Esophagus squamous epithelium (tissue), 5 donors: Measurements from ENCODE around the gene EXOC8. TPM values are rescaled to one million over a fixed set of nuclear protein-coding genes. Genes with fewer than 3 reads are reported as not detected.

Experiments used
- DNase-seq: peaks from one replicate; lab custom pipeline; 2025; lab: John Stamatoyannopoulos, UW
- H3K27ac ChIP-seq, 4 donors: fragments of 200-600 bp; sonication (generic); one replicate each; pipeline ENCODE4 v1.5.1; 2016 to 2019; ENCODE audit warnings: mild to moderate bottlenecking in 1 of 4
- H3K27me3 ChIP-seq, 4 donors: fragments of 200-600 bp; sonication (generic); 1 replicate in 3 of 4; 2 replicates in 1 of 4; pipeline versions ENCODE4 v1.5.1 to v1.6.0; 2017 to 2021; ENCODE audit warnings: antibody characterized with exemption in 1 of 4
- H3K36me3 ChIP-seq, 3 donors: fragments of 200-600 bp; sonication (generic); one replicate each; pipeline ENCODE4 v1.5.1; 2016 to 2019
- H3K4me1 ChIP-seq, 3 donors: fragments of 200-600 bp; sonication (generic); one replicate each; pipeline ENCODE4 v1.5.1; 2017 to 2019
- H3K4me3 ChIP-seq, 4 donors: fragments of 200-600 bp; sonication (generic); 1 replicate in 3 of 4; 2 replicates in 1 of 4; pipeline ENCODE4 v1.5.1; 2016 to 2019; ENCODE audit warnings: mild to moderate bottlenecking in 2 of 4, moderate library complexity in 1 of 4
- H3K9me3 ChIP-seq, 3 donors: fragments of 200-600 bp; sonication (generic); one replicate each; pipeline ENCODE4 v1.5.1; 2016 to 2019
- POLR2A ChIP-seq, 4 donors: fragments of 450-650 bp; IDR thresholded peaks; one replicate each; pipeline ENCODE4 v1.6.1; 2017; ENCODE audit warnings: antibody characterized with exemption in 4 of 4, mild to moderate bottlenecking in 4 of 4, moderate library complexity in 3 of 4
- WGBS, 2 donors: methylation state at CpG; one replicate each; pipeline ENCODE4 v1.1.5; 2018; 5-methylcytosine and 5-hydroxymethylcytosine counted together
- intact Hi-C: fragments of 100-400 bp; cut with DNase I; formaldehyde crosslinking; loops from one replicate; pipeline ENCODE4 v1.15.0; 2022
- total RNA-seq, 4 donors: library from RNA; depleted of rRNA; stranded (reverse); fragments of >200 nt; gene quantifications; one replicate each; pipeline ENCODE4 v1.1.0, GENCODE V29; 2016
- TF ChIP-seq, protein P1 (sequence below), 6 experiments: fragments of 450-650 bp in 4 of 6; fragments of 200-600 bp in 2 of 6; sonication (generic) in 2 of 6; IDR thresholded peaks; one replicate each; pipeline ENCODE4 v1.5.1; 2016 to 2019; ENCODE audit warnings: antibody characterized with exemption in 6 of 6, mild to moderate bottlenecking in 4 of 6, moderate library complexity in 4 of 6
- donor health status: DM: yes; HTN: yes; CAD: no.

EXOC8 gene
- total RNA-seq, 4 donors from 2014 or later = 10.6 to 12.8 (median 11.7) TPM

DNA sequence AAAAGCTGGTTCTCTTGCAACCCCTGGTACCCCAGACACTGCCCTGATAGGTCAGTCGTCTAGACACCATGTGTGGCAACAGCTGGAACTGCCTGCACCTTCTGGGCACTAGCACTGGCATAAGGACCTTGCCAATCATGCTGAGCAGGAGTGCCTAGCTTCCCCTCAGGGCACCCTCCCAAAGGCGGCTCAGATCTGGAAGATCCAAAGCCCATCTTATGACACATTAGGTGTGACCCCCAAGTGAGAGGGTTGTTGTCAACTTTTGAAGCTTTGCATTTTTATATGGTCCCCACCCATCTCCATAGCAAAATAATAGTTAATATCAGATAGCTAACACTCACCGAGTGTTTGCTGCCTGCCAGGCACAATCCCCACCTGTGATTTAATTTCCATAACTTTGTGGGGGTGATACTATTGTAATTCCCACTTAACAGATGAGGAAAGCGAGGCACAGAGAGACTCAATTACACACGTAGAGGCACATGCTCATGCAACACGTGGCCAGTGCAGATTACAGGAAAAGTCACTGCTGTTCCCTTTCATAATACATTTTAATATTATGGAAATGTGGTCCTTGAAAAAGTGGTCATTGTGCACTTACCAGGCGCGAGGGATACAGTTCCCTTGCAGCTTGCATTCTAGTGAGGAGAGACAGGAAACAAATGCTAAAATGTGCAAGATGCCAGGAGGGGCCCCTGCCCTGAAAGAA lies 25.8 kb downstream of the EXOC8 start:
- Histone ChIP-seq H3K9me3 (no peaks in the 10 kb centered on the region), H3K36me3 (no peaks in the 10 kb centered on the region), H3K27me3 (no peaks in the 10 kb centered on the region), H3K4me1 (no peaks in the 10 kb centered on the region), H3K27ac (no peak overlapping the region), H3K4me3 (no peak overlapping the region)
- TF ChIP-seq POLR2A (IDR thresholded peaks at IDR 0.05) = no peak
- TF ChIP-seq, protein P1, sequence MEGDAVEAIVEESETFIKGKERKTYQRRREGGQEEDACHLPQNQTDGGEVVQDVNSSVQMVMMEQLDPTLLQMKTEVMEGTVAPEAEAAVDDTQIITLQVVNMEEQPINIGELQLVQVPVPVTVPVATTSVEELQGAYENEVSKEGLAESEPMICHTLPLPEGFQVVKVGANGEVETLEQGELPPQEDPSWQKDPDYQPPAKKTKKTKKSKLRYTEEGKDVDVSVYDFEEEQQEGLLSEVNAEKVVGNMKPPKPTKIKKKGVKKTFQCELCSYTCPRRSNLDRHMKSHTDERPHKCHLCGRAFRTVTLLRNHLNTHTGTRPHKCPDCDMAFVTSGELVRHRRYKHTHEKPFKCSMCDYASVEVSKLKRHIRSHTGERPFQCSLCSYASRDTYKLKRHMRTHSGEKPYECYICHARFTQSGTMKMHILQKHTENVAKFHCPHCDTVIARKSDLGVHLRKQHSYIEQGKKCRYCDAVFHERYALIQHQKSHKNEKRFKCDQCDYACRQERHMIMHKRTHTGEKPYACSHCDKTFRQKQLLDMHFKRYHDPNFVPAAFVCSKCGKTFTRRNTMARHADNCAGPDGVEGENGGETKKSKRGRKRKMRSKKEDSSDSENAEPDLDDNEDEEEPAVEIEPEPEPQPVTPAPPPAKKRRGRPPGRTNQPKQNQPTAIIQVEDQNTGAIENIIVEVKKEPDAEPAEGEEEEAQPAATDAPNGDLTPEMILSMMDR (IDR thresholded peaks at IDR 0.05) = no peak
- no peak for DNase-seq
- intact Hi-C loops = loop anchor here (10.0 kb wide), 1 partner anchor 47 kb away; no protein-coding TSS in a partner anchor
- 78 to 90% methylated on average over 8 of the region's 8 CpGs for WGBS, 2 donors

DNA sequence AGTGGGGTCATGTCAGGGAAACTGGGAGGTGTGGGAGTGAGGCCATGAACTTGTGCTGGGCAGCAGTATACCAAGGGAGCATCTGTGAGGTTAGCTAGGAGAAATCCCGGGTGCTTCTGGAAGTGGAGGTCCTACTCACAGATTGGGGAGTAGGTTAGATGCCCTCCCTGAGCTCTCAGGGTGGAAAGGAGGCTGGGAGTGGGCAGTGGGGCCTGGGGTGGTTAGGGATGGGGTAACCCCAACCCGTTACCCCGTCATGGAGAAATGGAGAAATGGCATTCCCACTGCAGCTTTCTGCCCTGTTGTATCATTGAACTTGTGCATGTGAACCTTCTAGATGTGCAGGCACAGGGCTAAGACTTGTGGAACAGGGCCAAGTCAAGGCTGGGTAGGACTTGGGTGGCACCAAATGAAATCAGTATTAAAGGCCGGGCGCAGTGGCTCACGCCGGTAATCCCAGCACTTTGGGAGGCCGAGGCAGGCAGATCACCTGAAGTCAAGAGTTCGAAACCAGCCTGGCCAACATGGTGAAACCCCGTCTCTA lies 27.2 kb downstream of the EXOC8 start:
- Histone ChIP-seq H3K4me1 (no peaks in the 10 kb centered on the region), H3K27ac (no peak overlapping the region), H3K27me3 (no peaks in the 10 kb centered on the region), H3K36me3 (no peaks in the 10 kb centered on the region), H3K4me3 (no peak overlapping the region), H3K9me3 (no peaks in the 10 kb centered on the region)
- 92 to 94% methylated on average over 9 to 10 of the region's 10 CpGs for WGBS, 2 donors
- no peak for TF ChIP-seq POLR2A (IDR thresholded peaks at IDR 0.05)
- TF ChIP-seq, protein P1 (IDR thresholded peaks at IDR 0.05) = no peak
- DNase-seq = no peak
- intact Hi-C loops = loop anchor here (10.0 kb wide), 1 partner anchor 46 kb away; no protein-coding TSS in a partner anchor

GRCh38 chr1:231301990-231302389 lies 35.7 kb downstream of the EXOC8 start:
- H3K9me3 ChIP-seq = no peaks in the 10 kb centered on the region
- WGBS, 2 donors = 80 to 88% methylated on average over 3 of the region's 3 CpGs
- intact Hi-C loops = no loop called here

GRCh38 chr1:231295938-231296337 lies 41.7 kb downstream of the EXOC8 start:
- DNase-seq = no peak
- H3K4me1 ChIP-seq = no peaks in the 10 kb centered on the region
- no peaks in the 10 kb centered on the region for H3K9me3 ChIP-seq
- H3K36me3 ChIP-seq = no peaks in the 10 kb centered on the region
- H3K4me3 ChIP-seq = no peak overlapping the region
- H3K27ac ChIP-seq = no peak overlapping the region
- TF ChIP-seq POLR2A (IDR thresholded peaks at IDR 0.05) = no peak
- TF ChIP-seq, protein P1 (IDR thresholded peaks at IDR 0.05) = no peak
- intact Hi-C loops = no loop called here
- no peaks in the 10 kb centered on the region for H3K27me3 ChIP-seq
- WGBS, 2 donors = 88 to 93% methylated on average over 4 of the region's 4 CpGs

More at GRCh38 chr1:231301990-231302389, 35.7 kb downstream of the EXOC8 start:
- no peaks in the 10 kb centered on the region for H3K4me1 ChIP-seq
- no peaks in the 10 kb centered on the region for H3K27me3 ChIP-seq
- no peak overlapping the region for H3K4me3 ChIP-seq
- H3K36me3 ChIP-seq = no peaks in the 10 kb centered on the region
- no peak for DNase-seq
- TF ChIP-seq, protein P1 (IDR thresholded peaks at IDR 0.05) = no peak
- no peak for TF ChIP-seq POLR2A (IDR thresholded peaks at IDR 0.05)
- H3K27ac ChIP-seq = no peak overlapping the region

DNA sequence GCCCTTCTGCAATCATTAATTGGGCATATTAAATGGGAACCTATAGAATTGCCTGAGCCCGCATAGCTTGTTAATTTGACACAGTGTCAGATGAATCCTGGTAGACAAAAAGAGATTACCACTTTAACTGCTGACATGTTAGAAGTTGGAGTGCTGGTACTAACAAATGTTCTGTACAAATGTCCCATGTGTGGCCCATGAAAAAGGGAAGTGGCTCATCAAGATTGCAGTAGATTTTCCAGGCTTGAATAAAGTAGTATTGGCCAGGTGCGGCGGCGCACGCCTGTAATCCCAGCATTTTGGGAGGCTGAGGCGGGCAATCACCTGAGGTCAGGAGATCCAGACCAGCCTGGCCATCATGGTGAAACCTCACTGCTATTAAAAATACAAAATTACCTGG lies 51.0 kb downstream of the EXOC8 start:
- no peaks in the 10 kb centered on the region for H3K4me1 ChIP-seq
- H3K9me3 ChIP-seq = no peaks in the 10 kb centered on the region
- H3K4me3 ChIP-seq = no peak overlapping the region
- no peak overlapping the region for H3K27ac ChIP-seq
- WGBS, 2 donors = 90 to 96% methylated on average over 6 of the region's 6 CpGs
- intact Hi-C loops = no loop called here
- DNase-seq = no peak
- H3K27me3 ChIP-seq = no peaks in the 10 kb centered on the region
- TF ChIP-seq, protein P1 (IDR thresholded peaks at IDR 0.05) = no peak
- TF ChIP-seq POLR2A (IDR thresholded peaks at IDR 0.05) = no peak
- no peaks in the 10 kb centered on the region for H3K36me3 ChIP-seq
